ENCODE results near the gene CIB2.

- TF ChIP-seq POLR2A (IDR thresholded peaks at IDR 0.05) (no peak), EP300 (IDR thresholded peaks at IDR 0.05) (no peak)
Measured at GRCh38 chr15:78071383-78071782, 59.9 kb downstream of the CIB2 start.

Measured in upper lobe of left lung (tissue), 4 donors.